DMS153 treated with DMSO at 0.1 percent for 48 hours (cell line): ENCODE measurements around the gene ACSL1.
"Not testable (repeated sequence)": the region's sequence is repeated elsewhere in the genome, so short reads cannot be mapped to it uniquely, and the experiment has no call there.

Experiments
- DNase-seq: peaks from one replicate; lab custom pipeline; 2025; ENCODE audit not compliant: unreplicated experiment; lab: John Stamatoyannopoulos, UW

The ACSL1 gene

DNA sequence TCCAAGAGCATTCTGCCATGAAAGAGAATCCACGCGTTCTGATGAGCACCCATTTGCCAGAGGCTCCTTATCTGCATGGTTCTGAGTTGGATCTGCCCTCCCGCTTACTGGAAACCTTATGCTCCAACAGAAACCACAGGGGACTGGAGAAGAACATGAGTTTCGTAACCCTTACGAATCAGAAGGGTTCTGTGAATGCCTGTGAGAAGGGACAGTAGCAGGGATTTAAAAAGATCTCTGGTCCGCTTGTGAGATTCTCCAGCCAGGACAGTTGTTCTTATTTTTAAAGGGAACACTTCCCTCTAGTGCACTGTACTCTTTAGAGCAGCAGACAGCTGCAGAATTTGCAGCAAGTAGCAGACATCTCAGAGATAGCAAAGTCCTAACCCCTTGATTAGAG, 69.4 kb downstream of the ACSL1 start:
- no peak for DNase-seq

DNA sequence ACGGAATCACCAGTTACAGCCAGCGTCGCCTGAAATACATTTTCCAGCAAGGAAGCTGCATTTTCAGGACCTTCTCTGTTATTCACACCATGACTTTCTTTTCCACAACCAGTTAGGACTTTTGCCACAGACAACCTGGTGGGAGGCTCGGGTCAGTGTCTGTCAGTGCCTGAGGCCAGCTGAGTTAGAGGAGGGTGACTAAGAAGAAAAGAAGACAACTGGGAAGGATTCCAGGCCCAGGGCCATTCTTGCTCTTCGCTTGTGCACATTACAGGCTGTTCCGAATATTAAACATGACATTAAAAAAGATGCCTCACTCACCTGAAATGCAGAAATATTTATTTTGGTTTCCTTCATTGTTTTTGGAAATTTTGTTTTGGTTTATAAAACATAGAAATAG, 70.5 kb downstream of the ACSL1 start:
- no peak for DNase-seq

DNA sequence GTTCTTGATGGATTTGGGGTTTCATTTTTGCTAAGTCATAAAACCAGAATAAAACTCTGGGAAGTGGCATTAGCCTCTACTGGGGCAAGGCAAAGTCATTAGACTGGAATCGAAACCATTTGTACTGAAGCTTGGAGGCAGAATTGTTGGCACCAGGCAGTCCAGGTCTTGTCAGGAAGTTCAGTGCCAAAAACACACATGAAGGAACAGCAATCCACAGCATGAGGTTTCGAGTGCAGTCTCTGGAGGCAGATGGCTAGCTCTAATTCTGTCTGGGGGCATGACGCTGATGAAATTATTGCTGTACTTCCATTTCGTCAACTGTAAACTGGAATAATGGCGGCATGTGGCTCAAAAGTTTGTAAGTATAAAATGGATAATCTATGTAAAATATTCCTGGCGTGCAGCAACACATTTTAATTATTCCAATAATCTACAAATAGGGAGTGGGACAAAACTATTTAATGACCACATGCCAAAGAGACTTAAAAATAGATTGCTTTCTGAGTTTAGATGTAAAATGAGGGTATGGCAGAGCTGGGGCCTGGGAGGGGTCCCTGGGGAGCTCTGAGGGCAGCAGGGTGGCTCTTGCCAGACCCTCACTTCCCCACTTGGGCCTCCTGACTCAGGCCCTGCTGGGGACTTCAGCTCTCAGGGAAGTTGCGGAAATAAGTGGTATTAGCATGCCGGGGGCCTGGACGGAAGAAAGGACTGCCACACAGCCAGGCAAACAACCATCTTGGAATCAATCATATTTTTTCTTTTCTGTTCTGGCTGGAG, 73.1 kb downstream of the ACSL1 start:
- no peak for DNase-seq

DNA sequence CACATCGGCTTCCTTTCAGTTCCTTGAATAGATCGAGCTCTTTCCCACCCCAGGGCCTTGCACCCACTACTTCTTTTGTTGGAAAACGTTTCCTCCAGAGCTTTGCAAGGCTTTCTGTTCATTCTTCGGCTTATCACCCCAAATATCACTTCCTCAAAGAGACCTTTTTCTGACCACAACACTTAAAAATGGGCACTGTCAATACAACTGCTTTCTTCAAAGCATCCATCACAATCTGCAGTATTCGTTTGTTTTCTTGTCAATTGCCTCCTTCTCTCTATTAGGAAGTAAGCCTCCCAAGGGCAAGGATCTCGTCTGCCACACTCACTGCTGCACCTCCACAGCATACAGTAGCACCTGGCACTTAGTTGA, 74.2 kb downstream of the ACSL1 start:
- no peak for DNase-seq

DNA sequence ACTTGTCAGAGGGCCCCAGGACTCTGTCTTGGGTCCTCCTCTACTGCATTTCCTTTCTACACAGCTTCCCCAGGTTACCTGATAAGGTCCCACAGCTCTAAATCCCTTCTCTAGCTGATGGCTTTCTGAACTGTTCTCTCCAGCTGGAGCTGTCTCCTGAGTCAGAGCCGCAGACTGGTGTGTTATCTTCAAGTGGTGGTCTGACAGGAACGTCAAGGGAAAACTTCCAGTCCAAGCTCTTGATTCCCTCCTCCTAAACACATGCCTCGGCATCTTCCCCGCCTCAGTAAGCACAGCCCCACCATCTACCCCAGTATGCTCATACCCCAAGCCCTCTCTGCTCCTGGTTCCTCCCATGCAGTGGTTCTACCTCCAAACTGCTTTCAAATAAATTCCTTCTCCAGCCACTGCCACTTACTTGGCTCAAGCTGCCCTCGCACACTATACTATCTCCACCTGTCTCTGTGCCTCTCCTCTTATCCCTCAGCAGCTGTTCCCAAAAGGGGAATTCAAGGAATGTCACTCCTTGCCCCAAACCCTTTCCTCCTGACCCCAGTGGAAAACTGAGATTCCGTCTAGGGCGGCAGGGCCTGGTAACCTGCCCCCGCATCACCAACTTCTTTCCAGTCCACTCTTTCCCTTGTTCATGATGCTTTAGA, 74.7 kb downstream of the ACSL1 start:
- DNase-seq = no peak

DNA sequence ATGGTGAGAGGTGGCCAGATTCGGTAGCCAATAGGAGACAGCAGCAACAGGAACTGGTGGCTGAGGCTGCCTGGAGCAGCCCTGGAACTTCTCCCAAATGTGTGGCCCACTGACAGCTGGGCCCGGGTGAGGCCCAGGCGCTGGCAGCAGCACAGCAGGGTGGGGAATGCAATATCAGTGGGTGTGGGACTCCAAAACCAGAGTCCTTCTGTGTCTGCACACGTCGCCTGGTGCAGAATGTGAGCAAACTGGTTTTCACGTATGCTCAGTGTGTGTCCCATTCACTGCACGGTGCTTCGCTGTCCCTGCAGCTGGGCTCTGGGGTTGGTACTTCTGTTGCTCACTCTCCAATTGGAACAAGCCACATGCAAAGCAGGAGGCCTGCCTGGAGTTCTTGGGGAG, 77.5 kb downstream of the ACSL1 start:
- no peak for DNase-seq

DNA sequence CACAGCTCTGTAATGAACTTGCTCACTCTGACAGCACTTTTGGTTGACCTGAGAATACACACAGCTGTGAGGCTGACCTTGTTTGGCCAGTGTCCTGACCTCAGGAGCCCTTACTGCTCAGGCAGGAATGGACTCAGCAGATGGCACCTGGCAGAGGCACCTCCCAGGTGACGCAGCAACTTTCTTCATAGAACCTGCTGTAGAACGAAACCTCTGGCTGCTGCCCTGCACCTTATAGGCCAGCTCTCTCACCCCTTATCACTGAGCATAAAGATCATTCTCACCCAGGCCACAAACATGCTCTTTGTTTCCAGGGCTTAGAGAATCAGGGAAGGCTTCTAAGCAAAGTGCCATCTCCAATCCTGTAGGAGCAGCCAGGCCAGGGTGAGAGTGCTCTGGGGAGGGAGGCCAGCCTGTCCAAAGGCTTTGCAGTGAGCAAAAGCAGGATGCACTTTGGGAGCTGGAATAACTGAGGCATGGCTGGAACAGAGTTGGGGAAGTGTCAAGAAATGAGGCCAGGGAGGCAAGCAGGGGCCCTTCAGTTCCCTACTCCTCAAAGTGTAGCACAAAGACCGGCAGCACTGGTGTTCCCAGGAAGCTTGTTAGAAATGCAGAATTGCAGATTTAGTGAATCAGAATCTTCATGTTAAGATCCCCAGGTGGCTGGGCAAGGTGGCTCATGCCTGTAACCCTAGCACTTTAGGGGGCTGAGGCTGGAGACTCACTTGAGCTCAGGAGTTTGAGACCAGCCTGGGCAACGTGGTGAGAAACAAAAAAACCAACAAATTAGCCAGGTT, 78.5 kb downstream of the ACSL1 start:
- DNase-seq = no peak

DNA sequence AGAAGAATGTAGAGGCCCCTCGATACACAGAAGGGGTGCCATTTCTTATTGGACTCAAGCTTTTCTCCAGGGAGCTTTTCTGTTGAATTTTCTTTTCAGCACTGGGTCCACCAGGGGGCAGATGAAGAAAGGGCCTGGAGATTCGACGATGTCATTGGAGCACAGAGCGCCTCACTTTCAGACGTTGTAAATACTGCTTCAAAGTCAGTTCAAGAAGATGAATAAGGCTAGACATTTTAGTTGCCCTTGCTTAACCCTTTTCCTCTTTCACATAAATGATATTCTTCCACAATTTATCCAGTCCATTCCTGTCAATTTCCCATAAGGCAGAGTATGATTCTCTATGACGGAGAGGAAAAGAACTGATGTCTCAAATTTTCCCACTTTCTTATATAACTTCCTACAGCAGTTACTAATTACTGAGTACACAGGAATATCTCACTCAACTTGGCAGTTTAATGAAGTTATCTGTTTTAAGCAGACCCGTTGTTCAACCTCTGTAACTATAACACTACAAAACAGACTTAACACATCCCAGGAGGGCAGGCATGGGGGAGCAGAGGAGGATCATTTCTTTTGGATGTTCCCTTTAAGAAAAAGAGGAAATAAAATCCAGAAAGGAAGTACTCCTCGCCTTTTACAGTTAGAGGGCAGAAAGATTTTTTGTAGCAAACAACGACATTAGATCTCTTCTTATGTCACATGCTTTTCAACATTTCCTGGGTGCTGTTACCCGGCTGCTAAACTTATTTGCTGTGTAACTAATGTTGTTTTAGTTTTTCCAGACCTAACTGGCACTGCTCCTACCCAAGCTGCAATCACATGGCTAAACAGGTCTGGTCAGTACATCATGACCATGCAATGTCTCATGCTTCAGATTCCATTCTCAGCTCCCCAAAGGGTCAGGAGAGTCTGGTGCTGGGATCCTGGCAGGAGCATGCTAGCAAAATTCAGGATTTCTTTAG, 79.7 kb downstream of the ACSL1 start:
- DNase-seq = peak; percentile 45

DNA sequence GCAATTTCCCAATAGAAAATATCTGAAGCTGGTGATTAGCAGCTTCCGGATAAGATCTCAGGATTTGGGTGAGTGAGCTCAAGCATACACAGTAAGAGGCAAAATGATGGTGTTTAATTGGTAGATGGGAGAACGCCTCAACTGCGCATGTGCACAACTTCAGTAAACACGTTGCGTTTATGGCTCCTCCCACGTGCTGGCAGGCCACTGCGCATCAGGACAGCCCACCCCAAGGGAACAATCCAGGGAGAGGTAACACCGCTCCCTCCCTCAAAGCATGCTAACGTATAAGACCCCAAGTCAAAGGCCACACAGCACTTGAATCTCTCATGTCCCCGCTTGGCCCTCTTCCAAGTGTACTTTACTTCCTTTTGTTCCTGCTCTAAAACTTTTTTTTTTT, 81.5 kb downstream of the ACSL1 start:
- no peak for DNase-seq

DNA sequence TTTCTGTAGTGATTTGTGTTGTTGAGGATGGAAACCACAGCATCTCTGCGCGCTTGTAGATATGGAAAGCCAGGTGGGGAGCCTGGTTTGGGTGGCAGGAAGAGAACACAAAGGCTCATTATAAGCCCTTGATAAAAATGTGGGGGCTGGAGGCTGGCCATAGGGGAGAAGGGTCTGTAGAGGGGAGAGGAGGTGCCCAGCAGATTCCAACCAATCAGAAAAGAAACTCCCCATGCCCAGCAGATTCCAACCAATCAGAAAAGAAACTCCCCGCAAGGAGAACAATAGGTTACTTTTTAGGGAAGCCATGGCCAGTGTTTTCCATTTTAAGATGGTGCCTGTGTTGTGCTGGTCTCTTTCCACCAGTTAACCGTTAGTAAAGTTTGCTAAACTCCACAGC, 82.1 kb downstream of the ACSL1 start:
- no peak for DNase-seq

DNA sequence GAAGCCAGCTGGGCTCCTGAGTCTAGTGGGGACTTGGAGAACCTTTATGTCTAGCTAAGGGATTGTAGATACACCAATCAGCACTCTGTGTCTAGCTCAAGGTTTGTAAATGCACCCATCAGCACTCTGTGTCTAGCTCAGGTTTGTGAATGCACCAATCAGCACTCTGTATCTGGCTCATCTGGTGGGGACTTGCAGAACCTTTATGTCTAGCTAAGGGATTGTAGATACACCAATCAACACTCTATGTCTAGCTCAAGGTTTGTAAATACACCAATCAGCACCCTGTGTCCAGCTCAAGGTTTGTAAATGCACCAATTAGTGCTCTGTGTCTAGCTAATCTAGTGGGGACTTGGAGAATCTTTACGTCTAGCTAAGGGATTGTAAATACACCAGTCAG, 84.1 kb downstream of the ACSL1 start:
- not testable (repeated sequence) for DNase-seq

DNA sequence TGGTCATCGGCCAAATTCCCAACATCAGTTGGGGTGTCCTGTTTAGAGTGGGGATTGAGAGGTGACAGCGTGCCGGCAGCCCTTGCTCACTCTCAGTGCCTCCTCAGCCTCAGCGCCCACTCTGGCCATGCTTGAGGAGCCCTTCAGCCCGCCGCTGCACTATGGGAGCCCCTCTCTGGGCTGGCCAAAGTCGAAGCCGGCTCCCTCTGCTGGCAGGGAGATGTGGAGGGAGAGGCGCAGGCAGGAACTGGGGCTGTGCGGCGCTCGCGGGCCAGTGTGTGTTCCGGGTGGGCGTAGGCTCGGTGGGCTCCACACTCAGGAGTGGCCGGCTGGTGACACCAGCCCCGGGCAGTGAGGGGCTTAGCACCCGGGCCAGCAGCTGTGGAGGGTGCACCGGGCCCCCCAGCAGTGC, 84.8 kb downstream of the ACSL1 start:
- no peak for DNase-seq

DNA sequence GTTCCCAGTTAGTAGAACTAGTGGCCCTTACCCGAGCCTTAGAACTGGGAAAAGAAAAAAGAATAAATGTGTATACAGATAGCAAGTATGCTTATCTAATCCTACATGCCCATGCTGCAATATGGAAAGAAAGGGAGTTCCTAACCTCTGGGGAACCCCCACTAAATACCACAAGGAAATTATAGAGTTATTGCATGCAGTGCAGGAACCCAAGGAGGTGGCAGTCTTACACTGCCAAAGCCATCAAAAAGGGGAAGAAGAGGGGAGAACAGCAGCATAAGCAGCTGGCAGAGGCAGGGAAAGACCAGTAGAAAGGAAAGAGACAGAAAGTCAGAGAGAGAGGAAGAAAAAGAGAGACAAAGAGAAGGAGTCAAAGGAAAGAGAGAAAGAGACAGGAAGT, 86.2 kb downstream of the ACSL1 start:
- DNase-seq = not testable (repeated sequence)

DNA sequence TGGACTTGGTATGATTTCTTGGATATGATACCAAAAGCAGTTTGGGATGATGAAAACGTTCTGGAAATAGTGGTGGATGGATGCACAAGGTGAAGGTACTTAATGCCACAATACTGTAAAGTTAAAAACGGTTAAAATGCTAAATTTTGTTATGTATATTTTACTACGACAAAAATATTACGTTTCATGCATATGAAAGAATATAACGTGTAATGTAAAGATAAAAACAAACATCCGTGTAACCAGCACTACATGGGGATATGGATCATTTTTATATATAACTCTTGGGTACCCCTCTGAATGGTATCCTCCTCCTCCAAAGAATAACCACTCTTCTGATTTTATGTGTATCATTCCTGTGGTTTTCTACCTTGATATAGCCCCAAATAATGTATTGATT, 91.0 kb downstream of the ACSL1 start:
- no peak for DNase-seq

DNA sequence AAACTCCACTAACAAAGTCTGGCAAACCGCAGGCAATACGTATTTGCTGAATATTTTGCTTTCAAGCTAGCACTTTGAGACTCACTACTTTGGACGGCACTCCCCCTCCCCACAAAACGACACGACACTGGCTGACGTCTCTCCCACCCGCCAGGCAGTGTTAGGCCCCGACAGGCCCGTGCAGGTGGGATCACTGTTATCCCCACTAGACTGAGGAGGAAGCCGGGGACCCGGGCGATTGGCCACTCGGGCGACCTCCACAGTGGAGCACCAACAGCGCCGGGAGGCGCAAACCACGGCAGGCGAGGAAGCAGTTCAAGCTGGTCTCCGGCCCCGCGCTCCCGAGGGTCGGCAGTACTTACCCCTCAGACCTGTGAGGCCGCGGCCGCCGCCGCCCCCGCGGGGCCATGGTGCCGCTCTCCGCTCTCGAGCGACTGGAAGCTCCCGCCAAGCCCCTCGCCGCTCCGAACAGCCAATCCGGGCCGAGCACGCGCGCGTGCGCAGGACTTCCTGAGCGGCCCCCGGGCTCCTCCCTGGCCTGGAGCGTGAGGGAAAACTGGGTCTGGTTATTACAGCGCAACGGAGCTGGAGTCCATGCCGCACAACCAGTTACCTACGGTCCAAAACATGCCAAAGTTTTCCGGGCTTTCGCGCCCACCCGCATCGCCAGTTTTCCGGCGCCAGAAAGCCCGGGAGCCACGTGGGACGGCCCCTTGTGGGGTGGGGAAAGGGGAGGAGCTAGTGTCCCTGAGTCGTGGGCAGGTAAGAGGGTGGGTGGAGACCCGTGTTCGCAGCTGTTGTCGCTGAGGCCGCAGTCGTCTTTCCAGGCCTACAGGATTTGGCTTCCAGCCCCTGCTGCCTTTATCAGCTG, 91.9 kb downstream of the ACSL1 start, which contains the start of gene CENPU:
TSS of gene CENPU (minus strand) at position 443 of the 871 bp plus-strand sequence. CDS start at position 409, 34 bp downstream.
- DNase-seq = peak; percentile 95

DNA sequence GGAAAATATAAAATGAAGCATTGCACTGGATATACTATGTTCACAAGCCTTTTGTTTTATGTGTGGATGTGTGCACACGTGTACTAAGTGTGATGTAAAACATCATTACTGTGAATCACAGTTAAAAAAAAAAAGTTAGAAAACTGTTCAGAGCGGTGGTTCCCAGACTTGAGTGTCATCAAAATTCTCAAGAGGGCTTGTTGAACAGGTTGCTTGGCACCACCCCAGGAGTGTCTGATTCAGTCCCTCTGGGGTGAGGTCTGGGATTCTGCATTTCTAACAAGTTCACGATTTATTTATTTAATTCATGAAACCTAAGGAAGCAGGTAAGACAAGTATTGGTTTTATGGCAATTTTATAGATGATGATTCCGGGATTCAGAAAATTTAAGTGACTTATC, 93.6 kb downstream of the ACSL1 start:
- no peak for DNase-seq

DNA sequence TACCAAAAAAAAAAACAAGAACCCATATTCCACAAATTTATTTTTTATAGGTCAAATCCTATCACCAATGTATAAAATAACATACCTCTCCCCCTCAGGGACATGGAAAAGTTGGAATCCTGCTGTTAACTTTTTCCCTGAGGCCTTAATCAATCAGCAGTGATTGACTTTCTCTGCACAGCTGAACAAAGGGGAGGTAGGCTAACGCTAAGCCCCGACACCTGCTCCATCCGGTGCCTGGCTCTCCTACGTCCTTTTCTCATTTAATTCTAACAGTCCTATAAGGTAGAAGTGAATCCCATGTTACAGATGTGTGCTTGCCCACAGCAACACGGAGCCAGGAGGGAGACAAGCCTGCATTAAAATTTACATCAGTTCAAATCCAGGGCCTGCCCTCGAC, 94.7 kb downstream of the ACSL1 start:
- no peak for DNase-seq

DNA sequence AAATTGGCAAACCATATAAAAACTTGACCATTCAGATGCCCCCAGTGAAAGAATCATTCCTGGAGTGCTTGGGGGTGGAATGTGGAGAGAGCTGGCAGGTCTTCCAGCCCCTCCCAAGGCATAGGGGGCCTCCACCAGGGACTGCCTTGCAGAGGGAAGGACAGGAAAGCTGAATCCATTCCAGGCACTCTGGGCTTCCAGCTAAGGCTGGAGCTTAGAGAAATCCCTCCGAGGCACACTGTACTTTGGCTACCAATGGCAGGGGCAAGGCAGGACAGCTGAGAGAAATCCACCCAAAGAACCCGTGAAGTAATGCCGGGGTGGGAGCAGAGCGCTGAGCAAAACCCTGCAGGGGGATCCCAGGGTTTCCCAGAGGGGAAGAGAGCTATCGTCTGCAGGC, 95.8 kb downstream of the ACSL1 start:
- no peak for DNase-seq

DNA sequence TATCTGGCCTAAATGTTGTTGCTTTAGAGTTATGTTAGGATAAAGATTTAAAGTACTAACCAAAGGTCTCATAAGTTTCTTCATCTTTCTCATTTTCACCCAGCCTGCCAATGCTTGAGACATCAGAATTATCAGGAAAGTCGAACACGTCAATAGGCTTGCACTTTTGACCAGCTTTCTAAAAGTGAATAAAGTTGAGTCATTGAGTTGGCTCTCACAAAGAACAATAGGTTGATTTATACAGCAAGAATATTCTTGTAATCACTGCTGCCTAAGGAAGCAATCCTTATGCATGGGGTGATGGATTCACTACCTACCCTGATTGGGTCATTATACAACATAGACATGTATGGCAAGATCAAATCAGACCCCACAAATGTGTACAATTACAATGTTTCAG, 96.9 kb downstream of the ACSL1 start:
- DNase-seq = no peak

DNA sequence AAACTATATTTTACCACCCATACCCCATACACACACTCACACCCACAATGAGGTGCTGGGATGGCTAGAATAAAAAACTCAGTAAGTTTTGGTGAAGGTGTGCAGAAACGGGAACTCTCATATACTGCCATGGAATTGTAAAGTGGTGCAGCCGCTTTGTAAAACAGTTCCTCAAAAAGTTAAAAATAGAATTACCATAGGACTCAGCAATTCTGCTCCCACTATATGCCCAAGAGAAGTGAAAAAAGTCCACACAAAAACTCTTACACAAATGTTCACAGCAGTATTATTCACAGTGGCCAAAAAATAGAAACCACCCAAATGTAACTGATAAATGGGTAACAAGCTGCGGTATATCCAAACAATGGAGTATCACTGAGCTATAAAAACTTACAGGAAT, 98.3 kb downstream of the ACSL1 start:
- no peak for DNase-seq
